ENCODE data around the gene ZBTB7C. TPM values are rescaled to one million over a fixed set of nuclear protein-coding genes. Genes with fewer than 3 reads are reported as not detected.
A peak's percentile ranks its signal among the peaks of the same experiment; 100 is the strongest.

ZBTB7C gene
- total and polyA plus RNA-seq, 9 of the 15 experiments (the other 6 are each of a cell fraction or from before 2014, with no cell fraction given): not detected

GRCh38 chr18:48024009-48024512, 385.1 kb downstream of the ZBTB7C start:
- Histone ChIP-seq H3K4me3 (no peak overlapping the region), H3K9ac (ENCODE audit: insufficient read depth in 1 of 2, low read depth in 2 of 2, low read length in 2 of 2) (no peak overlapping the region), H3K27ac (ENCODE audit: extremely low read depth, low read depth, low read length) (no peak overlapping the region), H3K79me2 (ENCODE audit: control insufficient read depth, insufficient read depth, low read length) (no peaks in the 10 kb centered on the region), H2AFZ (ENCODE audit: low read depth, low read length) (no peak overlapping the region), H4K20me1 (replicated peaks; ENCODE audit: control insufficient read depth, insufficient read depth, low read length) (no peaks in the 10 kb centered on the region), H3K4me2 (ENCODE audit: insufficient read depth, low read length) (no peak overlapping the region), H3K9me1 (ENCODE audit: control insufficient read depth, insufficient read depth, low read length) (no peaks in the 10 kb centered on the region), H3K4me1 (replicated peaks in 1 of 2; ENCODE audit: control insufficient read depth in 2 of 2, insufficient read depth in 2 of 2, low read length in 2 of 2) (peaks cover 0 to under 1% of the 10 kb centered on the region in 2 experiments; a peak in 2 of 5 replicates), H3K9me3 (replicated peaks; ENCODE audit: control insufficient read depth, insufficient read depth, low read depth, low read length) (no peaks in the 10 kb centered on the region), H3K36me3 (ENCODE audit: control insufficient read depth, insufficient read depth, low read length) (no peaks in the 10 kb centered on the region), H3K27me3 (ENCODE audit: control insufficient read depth in 2 of 2, insufficient read depth in 2 of 2, low read length in 2 of 2) (peaks cover 0 to 34% of the 10 kb centered on the region in 2 experiments; a peak in 3 of 5 replicates)
- no peak for FAIRE-seq
- BruUV-seq (replicated peaks): no TSS peak
- TF ChIP-seq NRF1 (conservative IDR thresholded peaks at IDR 0.05 in 1 of 2, IDR thresholded peaks at IDR 0.05 in 1 of 2) (no peak), CTCF (IDR thresholded peaks at IDR 0.05 in 2 of 3, conservative IDR thresholded peaks at IDR 0.05 in 1 of 3; ENCODE audit: insufficient read depth in 2 of 3, low read depth in 1 of 3, low read length in 3 of 3) (0 out of 6 replicates have a peak, but pooled peaks of 1 of the 3 experiments have one; percentile 42)
- no peak for DNase-seq (ENCODE audit: extremely low read depth in 1 of 4, low spot score in 3 of 4)
- intact Hi-C loops (cut with micrococcal nuclease) (loop anchor here (10.0 kb wide), 1 partner anchor 291 kb away; no protein-coding TSS in a partner anchor), in situ Hi-C loops (cut with MboI) (loop anchor here (5.0 to 10.0 kb wide), 2 partner anchors 232 to 421 kb away; no protein-coding TSS in a partner anchor)
- WGBS (ENCODE audit: insufficient coverage, low coverage, missing lambda C conversion rate): no CpG with 5 or more reads among the region's 4 CpGs
- ChIA-PET POLR2A (no interaction called here), CTCF (ENCODE audit: low intra/inter-chr PET ratio) (interaction anchor here (0.7 to 3.4 kb wide), 3 partner anchors 92 to 442 kb away, joined by 4 to 23 read pairs (median 4); no protein-coding TSS in a partner anchor)
- no peak for ATAC-seq

Measured in K562 (cell line).